K562 (cell line): ENCODE measurements around the gene ARL8A. TPM values are rescaled to one million over a fixed set of nuclear protein-coding genes. Genes with fewer than 3 reads are reported as not detected.
A peak's percentile ranks its signal among the peaks of the same experiment; 100 is the strongest.

Experiments used
- DMBX1 ChIP-seq: fragments of 250-450 bp; sonication (Bioruptor Pico); IDR thresholded peaks from 2 replicates; pipeline ENCODE4 v1.8.0; 2022; ENCODE audit warnings: inconsistent platforms, mild to moderate bottlenecking, moderate library complexity, borderline replicate concordance
- ERF ChIP-seq: fragments of 450-650 bp; formaldehyde crosslinking; IDR thresholded peaks from 2 replicates; pipeline ENCODE4 v1.4.0; 2020; ENCODE audit warnings: mild to moderate bottlenecking, mixed read lengths
- ETV1 ChIP-seq: fragments of 450-650 bp; conservative IDR thresholded peaks from 2 replicates; pipeline ENCODE4 v1.6.1; 2016; ENCODE audit warnings: missing genetic modification characterization, control low read depth, low read depth, missing compliant biosample characterization
- ETV5 ChIP-seq: sonication (generic); formaldehyde crosslinking; IDR thresholded peaks from 2 replicates; pipeline ENCODE4 v1.4.0; 2020; ENCODE audit warnings: low read depth, mild to moderate bottlenecking, missing genetic modification reagents
- FOXA1 ChIP-seq: fragments of 450-650 bp; IDR thresholded peaks from 2 replicates; pipeline ENCODE4 v1.6.1; 2016; ENCODE audit warnings: mild to moderate bottlenecking, borderline replicate concordance
- FOXP1 ChIP-seq: sonication (generic); formaldehyde crosslinking; IDR thresholded peaks from 2 replicates; pipeline ENCODE4 v1.8.0; 2022; ENCODE audit warnings: mild to moderate bottlenecking, missing genetic modification reagents
- HDAC8 ChIP-seq: fragments of 450-650 bp; IDR thresholded peaks from 2 replicates; pipeline ENCODE4 v1.6.1; 2016; ENCODE audit warnings: mild to moderate bottlenecking, missing genetic modification characterization, moderate library complexity, missing compliant biosample characterization
- KLF10 ChIP-seq: fragments of 250-450 bp; sonication (Bioruptor Pico); IDR thresholded peaks from 2 replicates; pipeline ENCODE4 v1.6.1; 2021; ENCODE audit warnings: matching md5 sums
- KLF13 ChIP-seq: fragments of 450-650 bp; IDR thresholded peaks from 2 replicates; pipeline ENCODE4 v1.6.1; 2016; ENCODE audit warnings: missing genetic modification characterization, low read depth, mild to moderate bottlenecking, missing compliant biosample characterization, moderate library complexity, borderline replicate concordance
- MBD2 ChIP-seq: sonication (generic); IDR thresholded peaks from 2 replicates; pipeline ENCODE4 v1.6.1; 2016; ENCODE audit warnings: low read depth, borderline replicate concordance
- MCM7 ChIP-seq, 2 experiments: fragments of 450-650 bp; IDR thresholded peaks; 2 replicates each; pipeline ENCODE4 v1.6.1; 2016 to 2018
- PML ChIP-seq: IDR thresholded peaks from 2 replicates; pipeline ENCODE4 v1.6.1; 2012; ENCODE audit warnings: low read length, inconsistent platforms
- TAF1 ChIP-seq: IDR thresholded peaks from 2 replicates; pipeline ENCODE4 v1.6.1; 2011; ENCODE audit warnings: mild to moderate bottlenecking, low read length, moderate library complexity; ENCODE audit not compliant: insufficient read depth, control insufficient read depth, severe bottlenecking; ENCODE audit errors: extremely low read depth
- ZBTB17 ChIP-seq: fragments of 450-650 bp; formaldehyde crosslinking; IDR thresholded peaks from 2 replicates; pipeline ENCODE4 v1.4.0; 2020; ENCODE audit warnings: mild to moderate bottlenecking
- ZBTB26 ChIP-seq: fragments of 450-650 bp; formaldehyde crosslinking; IDR thresholded peaks from 2 replicates; pipeline ENCODE4 v1.4.0; 2022; ENCODE audit warnings: missing genetic modification characterization
- ZNF311 ChIP-seq: fragments of 250-450 bp; sonication (Bioruptor Pico); IDR thresholded peaks from 2 replicates; pipeline ENCODE4 v1.4.0; 2020; ENCODE audit warnings: mild to moderate bottlenecking, moderate library complexity
- polyA plus RNA-seq, 8 experiments: library from polyadenylated mRNA; depleted of rRNA in 4 of 8; stranded (reverse) in 5 of 8; unstranded in 3 of 8; fragments of >200 nt; fragmentation: Nextera tagmentation in 2 of 8; fragmentation: Illumina TruSeq in 1 of 8; extraction: Ambion mirVana in 2 of 8; extraction: Trizol in 1 of 8; gene quantifications; 2 replicates each; pipeline versions ENCODE4 v1.2.1 to v1.2.3, GENCODE V29; 2011 to 2014; ENCODE audit warnings: inconsistent platforms in 1 of 8, missing spikeins in 1 of 8
- total RNA-seq, 7 experiments: library from RNA; depleted of rRNA in 6 of 7; stranded (reverse); fragments of >200 nt in 6 of 7; fragmentation: Illumina TruSeq in 2 of 7; extraction: Trizol in 2 of 7; gene quantifications; 2 replicates each; pipeline versions ENCODE4 v1.2.1 to v1.2.3, GENCODE V29; 2011 to 2021; ENCODE audit warnings: low replicate concordance in 1 of 7
- TF ChIP-seq, protein P1 (sequence below): fragments of 250-450 bp; sonication (Bioruptor Pico); IDR thresholded peaks from 2 replicates; pipeline ENCODE4 v1.8.0; 2022; ENCODE audit warnings: moderate library complexity, mild to moderate bottlenecking, inconsistent platforms
- TF ChIP-seq, protein P2 (sequence below): sonication (generic); formaldehyde crosslinking; IDR thresholded peaks from 2 replicates; pipeline ENCODE4 v1.8.0; 2022; ENCODE audit warnings: missing genetic modification reagents, mild to moderate bottlenecking, borderline replicate concordance
- TF ChIP-seq, protein P3 (sequence below): fragments of 450-650 bp; formaldehyde crosslinking; IDR thresholded peaks from 2 replicates; pipeline ENCODE4 v1.4.0; 2020; ENCODE audit warnings: mild to moderate bottlenecking
- TF ChIP-seq, protein P4 (sequence below), 2 experiments: fragments of 200-800 bp in 1 of 2; sonication (Bioruptor generic) in 1 of 2; sonication (generic) in 1 of 2; formaldehyde crosslinking in 1 of 2; IDR thresholded peaks in 1 of 2; conservative IDR thresholded peaks in 1 of 2; 2 replicates each; pipeline versions ENCODE4 v1.5.0 to v1.6.1; 2016 to 2020; ENCODE audit warnings: missing compliant biosample characterization in 1 of 2, missing genetic modification characterization in 1 of 2, missing genetic modification reagents in 1 of 2

The ARL8A gene
- total and polyA plus RNA-seq, 9 of the 15 experiments (the other 6 are each of a cell fraction or from before 2014, with no cell fraction given), result 0.17 to 27.3 (median 15.6) TPM

- no peak for TF ChIP-seq FOXP1
- peak; percentile 31; the same call in 1 of the 2 replicates for TF ChIP-seq KLF13 (tag)
- TF ChIP-seq DMBX1 (CRISPR knock-in tag), result peak; percentile 38; the same call in 1 of the 2 replicates
- TF ChIP-seq TAF1, result peak; percentile 58
- no peak for TF ChIP-seq FOXA1
- TF ChIP-seq ZBTB17 (CRISPR knock-in tag), result peak; percentile 34; the same call in 1 of the 2 replicates
- TF ChIP-seq KLF10, result no peak
- TF ChIP-seq ERF (CRISPR knock-in tag), result peak; percentile 12; the same call in 1 of the 2 replicates
- TF ChIP-seq, protein P1, sequence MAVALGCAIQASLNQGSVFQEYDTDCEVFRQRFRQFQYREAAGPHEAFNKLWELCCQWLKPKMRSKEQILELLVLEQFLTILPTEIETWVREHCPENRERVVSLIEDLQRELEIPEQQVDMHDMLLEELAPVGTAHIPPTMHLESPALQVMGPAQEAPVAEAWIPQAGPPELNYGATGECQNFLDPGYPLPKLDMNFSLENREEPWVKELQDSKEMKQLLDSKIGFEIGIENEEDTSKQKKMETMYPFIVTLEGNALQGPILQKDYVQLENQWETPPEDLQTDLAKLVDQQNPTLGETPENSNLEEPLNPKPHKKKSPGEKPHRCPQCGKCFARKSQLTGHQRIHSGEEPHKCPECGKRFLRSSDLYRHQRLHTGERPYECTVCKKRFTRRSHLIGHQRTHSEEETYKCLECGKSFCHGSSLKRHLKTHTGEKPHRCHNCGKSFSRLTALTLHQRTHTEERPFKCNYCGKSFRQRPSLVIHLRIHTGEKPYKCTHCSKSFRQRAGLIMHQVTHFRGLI (CRISPR knock-in tag), result no peak
- TF ChIP-seq, protein P2, sequence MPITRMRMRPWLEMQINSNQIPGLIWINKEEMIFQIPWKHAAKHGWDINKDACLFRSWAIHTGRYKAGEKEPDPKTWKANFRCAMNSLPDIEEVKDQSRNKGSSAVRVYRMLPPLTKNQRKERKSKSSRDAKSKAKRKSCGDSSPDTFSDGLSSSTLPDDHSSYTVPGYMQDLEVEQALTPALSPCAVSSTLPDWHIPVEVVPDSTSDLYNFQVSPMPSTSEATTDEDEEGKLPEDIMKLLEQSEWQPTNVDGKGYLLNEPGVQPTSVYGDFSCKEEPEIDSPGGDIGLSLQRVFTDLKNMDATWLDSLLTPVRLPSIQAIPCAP (CRISPR knock-in tag), result no peak
- TF ChIP-seq HDAC8 (tag), result no peak
- peak; percentile 29; the same call in 1 of the 2 replicates for TF ChIP-seq MBD2
- TF ChIP-seq MCM7 (IDR thresholded peaks at IDR 0.05), result no peak
- TF ChIP-seq ETV5, result 0 out of 2 replicates have a peak, but pooled peaks have one; percentile 7
- TF ChIP-seq PML, result 0 out of 2 replicates have a peak, but pooled peaks have one; percentile 6
- 0 out of 2 replicates have a peak, but pooled peaks have one; percentile 8 for TF ChIP-seq ETV1
- TF ChIP-seq ZNF311, result no peak
- peak; percentile 59; the same call in 1 of the 2 replicates for TF ChIP-seq ZBTB26 (CRISPR knock-in tag)
- TF ChIP-seq, protein P3, sequence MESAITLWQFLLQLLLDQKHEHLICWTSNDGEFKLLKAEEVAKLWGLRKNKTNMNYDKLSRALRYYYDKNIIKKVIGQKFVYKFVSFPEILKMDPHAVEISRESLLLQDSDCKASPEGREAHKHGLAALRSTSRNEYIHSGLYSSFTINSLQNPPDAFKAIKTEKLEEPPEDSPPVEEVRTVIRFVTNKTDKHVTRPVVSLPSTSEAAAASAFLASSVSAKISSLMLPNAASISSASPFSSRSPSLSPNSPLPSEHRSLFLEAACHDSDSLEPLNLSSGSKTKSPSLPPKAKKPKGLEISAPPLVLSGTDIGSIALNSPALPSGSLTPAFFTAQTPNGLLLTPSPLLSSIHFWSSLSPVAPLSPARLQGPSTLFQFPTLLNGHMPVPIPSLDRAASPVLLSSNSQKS (CRISPR knock-in tag), result no peak
- TF ChIP-seq, protein P4, sequence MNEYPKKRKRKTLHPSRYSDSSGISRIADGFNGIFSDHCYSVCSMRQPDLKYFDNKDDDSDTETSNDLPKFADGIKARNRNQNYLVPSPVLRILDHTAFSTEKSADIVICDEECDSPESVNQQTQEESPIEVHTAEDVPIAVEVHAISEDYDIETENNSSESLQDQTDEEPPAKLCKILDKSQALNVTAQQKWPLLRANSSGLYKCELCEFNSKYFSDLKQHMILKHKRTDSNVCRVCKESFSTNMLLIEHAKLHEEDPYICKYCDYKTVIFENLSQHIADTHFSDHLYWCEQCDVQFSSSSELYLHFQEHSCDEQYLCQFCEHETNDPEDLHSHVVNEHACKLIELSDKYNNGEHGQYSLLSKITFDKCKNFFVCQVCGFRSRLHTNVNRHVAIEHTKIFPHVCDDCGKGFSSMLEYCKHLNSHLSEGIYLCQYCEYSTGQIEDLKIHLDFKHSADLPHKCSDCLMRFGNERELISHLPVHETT (CRISPR knock-in tag; conservative IDR thresholded peaks at IDR 0.05 in 1 of 2, IDR thresholded peaks at IDR 0.05 in 1 of 2), result 0 out of 4 replicates have a peak, but pooled peaks of 1 of the 2 experiments have one; percentile 21
Observed at GRCh38 chr1:202160377-202160940, 15.9 kb upstream of the ARL8A start, which contains the start of gene PTPN7 (continued).
